Right ventricle myocardium superior (tissue), 1 donor: ENCODE results near the gene CHD8. TPM values are rescaled to one million over a fixed set of nuclear protein-coding genes. Genes with fewer than 3 reads are reported as not detected.
A peak's percentile ranks its signal among the peaks of the same experiment; 100 is the strongest.
"Not testable (repeated sequence)": the region's sequence is repeated elsewhere in the genome, so short reads cannot be mapped to it uniquely, and the experiment has no call there.

Experiments
- ATAC-seq: fragments of 200-7000 bp; cut with Tn5 transposase; one replicate; pipeline ENCODE4 v1.9.1; 2020; ENCODE audit warnings: mild to moderate bottlenecking; ENCODE audit not compliant: poor library complexity
- DNase-seq: peaks from one replicate; pipeline ENCODE4 v3.0.0-alpha.2; 2020
- intact Hi-C: fragments of 100-400 bp; cut with DNase I; formaldehyde crosslinking; loops from one replicate; pipeline ENCODE4 v1.11.2; 2022
- total RNA-seq: library from RNA; stranded (reverse); fragmentation: NEBNext Ultra II Directional; extraction: Animal tissue kit (Norgen Biotek cat#: 25700); gene quantifications from one replicate; pipeline ENCODE4 v1.2.1, GENCODE V29; 2021
- donor health status: DM: no; HTN: yes; CAD: no; lungs with severe emphysema.

The CHD8 gene
- total RNA-seq, 1 donor from 2014 or later = 25.5 TPM

DNA sequence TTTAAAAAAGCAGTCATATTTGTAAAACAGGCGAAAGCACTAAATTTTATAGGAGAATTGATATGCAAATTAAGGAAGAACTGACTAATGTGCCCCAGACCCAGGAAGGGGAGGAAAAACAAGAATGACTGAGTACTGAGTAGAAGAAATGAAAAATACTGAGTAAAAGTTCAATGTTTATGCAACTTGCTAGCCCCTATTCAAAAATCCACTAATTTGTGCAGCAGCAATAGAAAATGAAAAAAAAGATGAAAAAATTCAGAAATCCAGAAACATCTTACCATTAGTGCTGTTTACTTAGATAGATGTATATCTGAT is 6.1 kb downstream of the CHD8 start:
- intact Hi-C loops = no loop called here
- no peak for DNase-seq
- ATAC-seq = no peak

DNA sequence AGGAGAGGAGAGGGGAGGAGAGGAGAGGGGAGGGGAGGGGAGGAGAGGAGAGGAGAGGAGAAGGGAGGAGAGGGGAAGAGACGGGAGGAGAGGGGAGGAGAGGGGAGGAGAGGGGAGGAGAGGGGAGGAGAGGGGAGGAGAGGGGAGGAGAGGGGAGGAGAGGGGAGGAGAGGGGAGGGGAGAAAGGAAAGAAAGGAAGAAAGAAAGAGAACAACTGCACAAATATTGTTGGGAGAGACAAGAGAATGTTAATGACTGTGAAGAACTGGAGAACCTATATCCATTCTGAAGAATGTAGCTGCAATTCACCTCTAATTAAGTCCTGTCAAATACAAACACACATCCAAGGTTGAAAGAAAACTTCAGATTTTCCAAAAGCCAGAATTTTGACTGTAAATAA is 13.3 kb downstream of the CHD8 start:
- intact Hi-C loops, DNase-seq, ATAC-seq: not testable (repeated sequence)

DNA sequence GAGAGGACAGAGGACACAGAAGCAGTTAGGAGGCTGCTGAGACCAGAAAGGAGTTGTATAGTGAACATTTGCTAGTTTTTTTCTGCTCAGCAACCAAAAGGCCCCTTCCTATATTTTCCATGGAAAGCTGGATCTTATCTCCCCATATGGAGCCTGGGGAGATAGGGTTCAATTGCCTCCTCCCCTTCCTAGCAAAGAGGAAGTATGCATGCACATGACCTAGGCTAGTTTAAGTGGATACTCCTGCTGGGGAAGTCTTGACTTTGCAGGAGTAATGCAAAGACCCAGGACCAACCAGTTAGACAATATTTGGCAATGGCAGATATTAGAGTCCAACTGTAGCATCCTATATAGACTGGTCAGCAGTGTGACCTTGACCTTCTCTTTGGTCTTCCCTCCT is 15.1 kb downstream of the CHD8 start:
- ATAC-seq (no peak), DNase-seq (no peak)
- intact Hi-C loops = no loop called here

DNA sequence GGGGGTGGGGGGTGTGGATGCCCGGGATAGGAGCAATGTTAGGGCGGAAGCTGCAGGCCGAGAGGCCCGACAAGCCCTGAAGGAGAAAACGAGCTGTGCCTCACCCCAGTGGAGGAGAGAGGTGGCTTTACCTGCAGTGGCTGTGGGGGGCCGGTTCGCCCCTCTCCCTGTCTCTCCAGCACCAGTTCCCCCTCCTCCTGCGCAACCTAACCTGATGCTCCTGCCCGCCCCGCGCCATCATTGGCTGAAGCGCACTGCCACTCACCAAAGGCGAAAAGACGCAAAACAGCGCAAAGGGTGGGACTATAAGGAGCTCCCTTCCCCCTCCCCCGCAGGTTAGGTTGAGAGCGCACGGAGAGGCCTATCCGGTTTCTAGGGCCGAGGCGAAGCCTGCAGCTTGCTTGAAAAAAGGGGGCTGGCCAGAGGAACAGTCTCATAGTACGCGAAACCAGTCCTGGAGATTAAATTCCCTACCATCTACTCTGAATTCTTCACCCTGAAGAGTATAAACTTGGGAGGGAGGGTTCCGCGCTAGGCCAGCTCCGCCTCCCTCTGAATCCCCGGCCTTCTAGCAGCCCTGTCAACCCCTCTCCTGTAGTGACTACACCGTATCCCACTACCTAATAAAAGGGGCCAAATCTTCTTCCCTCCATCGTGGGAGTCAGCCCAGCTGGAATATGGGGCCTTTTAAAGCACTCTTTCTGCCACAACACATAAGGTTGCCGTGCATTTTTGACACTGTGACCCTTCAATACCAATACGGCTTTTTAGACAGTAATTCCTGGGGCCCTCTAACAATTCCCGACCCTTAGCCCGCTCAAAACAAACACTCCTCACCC is 18.6 kb downstream of the CHD8 start:
- intact Hi-C loops = no loop called here
- DNase-seq (peak; percentile 99), ATAC-seq (peak; percentile 100)

DNA sequence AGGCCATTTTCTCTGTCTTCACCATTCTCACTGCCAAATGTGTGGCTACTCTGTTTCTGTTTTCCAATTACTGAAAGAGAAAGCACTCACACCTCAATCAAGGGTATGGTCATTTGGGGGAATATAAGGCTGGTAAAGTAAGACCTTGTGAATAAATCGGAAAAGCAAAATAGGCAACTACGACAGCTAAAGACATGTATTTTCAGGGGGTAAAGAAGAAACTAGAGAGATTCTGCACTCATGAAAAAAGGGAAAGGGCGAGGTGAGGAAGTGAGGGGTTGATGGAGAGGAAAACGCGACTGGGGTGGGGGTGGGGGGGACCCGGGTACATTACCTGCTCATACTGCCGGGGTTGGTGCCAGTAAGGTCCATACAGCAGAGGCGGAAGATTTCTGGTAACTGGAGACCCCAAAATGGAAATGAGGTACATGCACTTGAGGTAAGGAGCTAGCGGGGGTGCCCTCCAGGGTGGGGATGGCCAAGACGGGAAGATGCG is 19.3 kb downstream of the CHD8 start:
- ATAC-seq (peak; percentile 43), DNase-seq (no peak)
- intact Hi-C loops = no loop called here

DNA sequence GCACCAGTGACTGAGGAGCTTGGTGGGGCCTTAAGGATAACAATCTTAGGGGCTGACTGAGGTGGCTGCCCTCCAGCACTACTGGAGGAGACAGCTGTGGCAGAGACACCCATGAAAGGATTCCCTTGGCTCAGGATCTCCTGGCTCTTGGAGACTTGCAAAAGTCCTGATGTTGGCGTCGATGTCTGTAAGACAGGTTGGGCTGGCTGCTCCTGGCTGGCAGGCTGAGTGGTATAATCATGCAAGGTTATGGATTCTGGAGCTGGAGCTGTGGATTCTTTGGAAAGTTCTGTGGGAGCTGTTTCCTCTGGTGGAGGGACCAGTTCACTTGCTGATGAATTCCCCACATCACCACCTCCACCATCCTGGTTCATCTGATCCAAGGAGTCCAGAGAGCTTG is 24.8 kb downstream of the CHD8 start:
- intact Hi-C loops = no loop called here
- ATAC-seq (no peak), DNase-seq (no peak)

DNA sequence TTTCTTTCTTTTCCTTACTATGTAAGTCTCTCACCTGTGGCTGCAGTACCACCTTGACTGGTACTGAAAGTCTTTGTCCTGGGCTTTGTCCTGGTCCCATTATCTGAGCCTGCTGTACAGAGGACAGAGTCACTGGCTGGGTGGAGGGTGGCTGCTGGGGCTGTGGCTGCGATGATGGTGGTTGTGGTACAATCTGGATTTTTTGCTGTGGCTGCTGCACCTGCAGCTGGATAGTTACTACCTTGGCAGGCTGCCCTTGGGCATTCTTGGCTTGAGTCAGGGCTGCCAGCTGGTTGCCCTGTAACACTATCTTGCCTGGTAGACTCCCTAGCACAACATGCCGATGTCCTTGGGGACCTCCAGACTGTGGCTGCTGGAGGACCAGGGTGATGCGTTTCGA is 27.0 kb downstream of the CHD8 start:
- peak; percentile 64 for DNase-seq
- peak; percentile 76 for ATAC-seq

DNA sequence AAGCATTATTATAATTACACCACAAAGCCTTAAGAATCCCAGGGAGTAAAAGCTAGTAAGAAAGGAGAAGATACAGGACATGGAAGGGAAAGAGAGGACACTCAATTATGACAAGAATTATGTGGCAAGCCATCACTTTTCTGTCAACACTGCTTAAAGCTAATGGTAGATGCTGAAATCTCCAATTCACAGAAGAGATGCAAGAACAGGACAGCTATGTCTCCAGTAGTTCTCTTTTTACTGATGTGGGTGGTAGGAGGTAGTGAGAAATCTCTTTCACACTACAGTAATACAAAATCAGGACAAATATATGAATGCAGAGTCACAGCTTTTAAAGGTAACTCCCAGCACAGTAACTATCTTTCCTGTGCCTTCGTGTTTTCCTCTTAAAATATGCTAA is 29.2 kb downstream of the CHD8 start:
- DNase-seq = no peak
- no peak for ATAC-seq
- intact Hi-C loops = no loop called here

More for the DNA sequence above, 27.0 kb downstream of the CHD8 start:
- intact Hi-C loops = no loop called here

DNA sequence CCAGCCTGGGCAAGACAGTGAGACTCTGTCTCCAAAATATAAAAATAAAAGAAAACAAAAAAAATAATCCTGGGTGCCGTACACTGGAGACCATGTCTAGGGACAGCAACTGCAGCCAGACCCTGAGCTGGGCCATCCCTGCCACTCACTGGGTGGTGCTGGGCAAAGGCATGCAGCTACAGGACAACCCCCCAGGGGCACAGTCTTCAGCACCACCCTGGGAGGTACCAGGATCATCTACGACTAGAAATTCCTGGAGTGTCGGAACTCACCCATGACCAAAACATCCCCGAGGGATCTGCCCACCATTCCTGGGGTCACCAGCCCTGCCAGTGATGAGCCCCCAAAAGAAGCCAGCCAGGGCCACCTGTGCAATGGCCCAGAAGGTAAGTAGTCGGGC is 36.4 kb downstream of the CHD8 start:
- DNase-seq (no peak), ATAC-seq (no peak)
- intact Hi-C loops = no loop called here

DNA sequence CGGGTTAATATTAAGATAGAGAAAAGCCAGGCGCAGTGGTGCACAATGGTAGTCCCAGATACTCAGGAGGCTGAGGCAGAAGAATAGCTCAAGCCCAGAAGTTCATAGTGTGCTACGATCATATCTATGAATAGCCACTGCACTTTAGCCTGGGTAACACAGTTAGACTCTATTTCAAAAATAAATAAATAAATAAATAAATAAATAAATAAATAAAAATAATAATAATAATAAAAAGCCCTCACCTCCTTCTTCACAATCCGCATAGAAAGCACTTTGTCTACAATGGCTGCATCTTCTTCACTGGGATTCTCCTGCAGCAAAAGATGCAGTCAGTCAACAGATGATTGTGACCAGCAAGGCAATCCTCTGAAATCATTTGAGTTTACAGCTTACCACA is 40.6 kb downstream of the CHD8 start:
- no peak for ATAC-seq
- DNase-seq = no peak
- intact Hi-C loops = no loop called here

DNA sequence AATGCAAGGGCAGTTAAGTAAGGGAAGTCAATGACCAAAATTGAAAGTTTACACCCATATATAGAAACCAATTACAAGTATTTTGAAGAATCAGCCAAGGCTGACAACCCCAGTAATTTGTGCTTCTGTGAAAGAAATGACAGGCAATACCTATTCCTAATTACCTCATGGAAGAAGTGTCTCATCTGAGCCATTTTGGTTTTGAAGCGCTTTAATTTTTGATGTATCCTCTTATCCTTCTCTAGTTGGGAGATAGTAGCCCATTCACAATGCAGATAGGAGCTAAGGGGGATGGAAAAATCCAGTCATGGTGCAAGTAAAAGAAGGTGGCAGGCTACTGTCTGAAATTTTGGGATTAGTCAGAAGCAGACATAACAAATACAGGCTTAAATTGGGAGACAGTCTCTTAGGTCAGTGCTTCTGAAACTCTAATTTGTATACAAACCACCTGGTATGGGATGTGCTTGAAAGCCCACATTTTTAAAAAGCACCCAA is 41.7 kb downstream of the CHD8 start:
- no peak for DNase-seq
- intact Hi-C loops = no loop called here
- no peak for ATAC-seq

DNA sequence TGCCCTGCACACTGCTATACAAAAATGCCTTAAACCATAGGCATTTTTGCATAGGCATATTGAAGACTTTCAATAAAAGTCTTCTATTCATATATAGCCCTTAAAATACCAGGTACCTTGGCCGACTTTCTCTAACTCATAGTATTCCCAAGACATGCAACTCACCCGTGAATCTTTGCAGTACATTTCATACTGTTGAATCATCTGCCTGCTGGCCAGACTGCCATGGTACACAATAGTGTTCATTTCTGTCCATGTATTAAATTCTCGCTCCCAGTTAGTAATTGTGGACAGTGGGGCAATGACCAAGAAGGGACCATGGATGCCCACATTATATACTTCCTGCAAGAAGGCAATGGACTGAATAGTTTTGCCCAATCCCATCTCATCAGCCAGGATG is 47.8 kb downstream of the CHD8 start:
- ATAC-seq (no peak), DNase-seq (no peak)
- intact Hi-C loops = loop anchor here (5.0 kb wide), 1 partner anchor 51 kb away; no protein-coding TSS in a partner anchor

DNA sequence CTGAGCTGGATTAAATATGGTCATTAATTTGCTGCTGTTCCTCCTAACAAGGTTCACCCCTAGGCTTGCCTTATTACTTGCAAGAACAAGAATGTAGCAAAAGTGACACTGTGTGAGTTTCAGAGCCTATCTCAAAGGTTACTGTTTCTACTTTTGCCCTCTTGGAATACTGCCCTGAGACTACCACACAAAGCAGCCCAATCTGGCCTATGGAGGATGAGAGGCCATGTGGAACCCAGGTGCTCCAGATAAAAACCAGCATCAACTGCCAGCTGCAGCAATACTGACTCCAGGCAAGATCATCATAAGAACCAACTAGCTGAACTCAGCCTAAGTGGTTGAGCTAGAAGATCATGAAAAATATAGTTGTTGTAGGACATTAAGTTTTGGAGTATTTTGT is 49.7 kb downstream of the CHD8 start:
- intact Hi-C loops = loop anchor here (5.0 kb wide), 1 partner anchor 49 kb away; no protein-coding TSS in a partner anchor
- DNase-seq = no peak
- no peak for ATAC-seq

DNA sequence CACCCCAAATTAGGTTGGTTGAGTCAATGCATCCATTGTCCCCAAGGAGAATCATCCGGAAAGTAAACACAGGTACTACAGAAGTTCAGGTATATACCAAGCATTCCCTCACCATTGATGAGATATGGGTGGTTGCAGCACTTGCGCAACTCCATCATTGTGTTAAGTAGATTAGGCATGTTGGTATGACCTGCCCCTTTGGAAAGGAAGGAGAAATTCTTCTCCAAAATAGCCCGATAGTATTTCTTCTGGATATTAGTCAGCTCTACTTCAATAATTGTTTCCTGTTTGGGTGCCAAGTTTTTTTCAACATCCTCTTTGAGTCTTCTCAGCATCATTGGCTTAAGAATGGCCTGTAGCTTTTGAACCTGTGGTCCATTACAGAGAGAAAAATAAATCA is 50.8 kb downstream of the CHD8 start:
- ATAC-seq (no peak), DNase-seq (no peak)
- intact Hi-C loops = loop anchor here (5.0 kb wide), 1 partner anchor 48 kb away; no protein-coding TSS in a partner anchor

DNA sequence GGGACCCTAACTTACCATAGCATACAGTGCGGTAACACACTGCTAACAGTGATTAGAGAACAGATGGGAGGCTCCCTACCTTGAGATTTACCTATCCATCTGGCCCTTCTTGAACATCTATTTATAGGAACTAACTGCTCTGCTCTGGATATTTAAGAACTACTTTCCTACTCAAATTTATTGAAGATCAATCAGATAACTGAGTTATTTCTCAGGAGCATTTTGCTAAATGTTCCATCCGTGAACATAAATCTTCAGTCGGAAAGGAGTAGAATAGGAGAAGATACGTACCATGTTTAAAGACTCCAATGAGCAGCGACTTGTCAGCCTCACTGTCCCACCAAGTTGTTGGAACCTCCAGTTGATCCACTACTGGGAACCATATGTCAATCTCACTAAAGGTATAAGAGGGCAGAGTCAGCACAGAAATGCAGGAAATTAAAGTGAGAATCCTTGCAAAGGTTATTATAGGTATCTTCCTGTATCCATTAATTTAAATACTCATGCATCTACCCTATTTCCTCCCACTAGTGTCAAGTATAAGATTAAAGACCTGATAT is 56.5 kb downstream of the CHD8 start:
- ATAC-seq (no peak), DNase-seq (no peak)
- intact Hi-C loops = no loop called here

DNA sequence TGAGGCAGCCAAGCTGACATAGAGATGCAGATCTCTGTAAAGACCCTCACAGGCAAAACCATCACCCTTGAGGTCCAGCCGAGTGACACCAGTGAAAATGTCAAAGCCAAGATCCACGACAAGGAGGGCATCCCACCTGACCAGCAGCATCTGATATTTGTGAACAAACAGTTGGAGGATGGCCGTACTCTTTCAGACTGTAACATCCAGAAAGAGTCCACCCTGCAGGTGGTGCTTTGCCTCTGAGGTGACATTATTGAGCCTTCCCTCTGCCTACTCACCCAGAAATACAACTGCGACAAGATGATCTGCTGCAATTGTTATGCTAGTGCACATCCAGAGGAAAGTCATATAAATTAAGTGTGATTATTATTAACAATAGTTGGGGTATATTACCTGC is 57.0 kb downstream of the CHD8 start:
- no peak for ATAC-seq
- intact Hi-C loops = no loop called here
- DNase-seq = no peak

DNA sequence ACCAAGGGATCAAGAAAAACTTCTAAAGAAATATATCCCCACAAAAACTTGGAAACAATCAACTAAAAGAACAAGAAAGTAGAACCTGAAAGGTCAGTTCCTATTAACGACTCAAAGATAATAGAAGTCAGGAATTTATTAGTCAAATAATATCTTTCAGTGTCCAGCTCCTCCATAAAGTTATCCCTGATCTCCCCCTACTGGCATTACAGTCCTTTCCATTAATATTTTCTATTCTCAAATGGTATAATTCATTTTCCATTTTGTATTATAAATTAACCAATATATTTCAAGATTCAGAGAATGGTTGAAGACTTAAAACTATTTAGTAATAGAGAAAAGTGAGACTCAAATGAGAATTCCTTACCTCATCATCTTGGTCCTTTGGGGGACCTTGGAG is 60.5 kb downstream of the CHD8 start:
- intact Hi-C loops = no loop called here
- DNase-seq = no peak
- ATAC-seq = no peak

DNA sequence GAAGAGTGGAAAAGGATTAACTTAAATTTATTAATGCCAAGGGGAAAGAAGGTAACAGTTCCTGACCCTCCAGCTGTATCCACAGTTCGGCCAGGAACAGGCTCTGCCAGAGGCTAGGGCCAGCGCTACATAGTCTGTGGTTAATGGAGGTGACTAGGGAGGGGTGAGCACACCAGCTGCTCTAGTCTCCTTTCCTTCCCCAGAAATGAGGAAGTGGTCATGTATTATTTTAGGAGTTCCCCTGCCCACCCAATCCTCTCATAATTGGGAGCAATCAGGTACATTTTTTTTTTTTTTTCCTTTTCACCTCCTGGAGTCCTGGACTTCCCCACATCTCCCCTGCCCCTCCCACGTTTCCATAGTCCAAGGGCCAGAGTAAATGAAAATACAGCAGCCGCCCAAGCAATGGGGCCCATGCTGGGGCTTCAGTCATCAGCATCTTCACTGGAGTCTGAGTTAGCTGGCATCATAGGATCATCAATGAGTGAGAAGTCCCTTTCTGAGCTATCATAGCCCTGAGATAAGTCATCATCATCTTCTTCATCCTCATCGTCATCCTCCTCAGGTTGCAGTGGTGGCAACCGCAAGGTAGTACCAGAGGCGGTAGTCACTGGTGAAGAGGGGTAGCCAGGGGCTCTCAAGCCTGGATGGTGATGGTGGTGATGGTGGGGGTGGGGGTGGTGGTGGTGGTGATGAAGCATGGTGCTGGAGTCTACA is 70.6 kb downstream of the CHD8 start:
- no peak for DNase-seq
- ATAC-seq = no peak
- intact Hi-C loops = loop anchor here (5.0 kb wide), 1 partner anchor 37 kb away; no protein-coding TSS in a partner anchor

DNA sequence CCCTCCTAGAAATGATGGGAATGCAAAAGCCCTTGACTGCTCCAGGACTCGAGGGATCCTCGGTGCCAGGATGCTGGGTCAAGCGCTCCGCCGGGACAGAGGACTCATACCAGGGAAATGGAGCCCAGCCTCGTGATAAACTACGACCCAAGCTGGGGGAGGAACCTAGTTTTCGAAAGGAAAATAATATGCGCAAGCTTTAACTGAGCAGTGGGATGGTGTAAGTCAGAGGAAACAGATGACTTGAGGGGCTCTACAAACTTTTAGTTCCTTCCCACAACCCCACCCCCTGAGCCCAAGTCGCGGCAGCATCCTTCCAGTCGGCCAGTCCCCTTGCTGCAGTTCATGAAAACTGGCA is 71.5 kb downstream of the CHD8 start:
- DNase-seq = no peak
- intact Hi-C loops = no loop called here
- no peak for ATAC-seq
